Rectal smooth muscle tissue (tissue), 1 donor: Measurements from ENCODE around the gene CD46.

Experiments used
- H3K27ac ChIP-seq: one replicate; pipeline ENCODE4 v1.7.0; 2013; ENCODE audit warnings: low read depth, low read length, inconsistent platforms
- H3K27me3 ChIP-seq: one replicate; pipeline ENCODE4 v1.7.0; 2013; ENCODE audit warnings: low read length; ENCODE audit not compliant: control insufficient read depth, insufficient read depth
- H3K36me3 ChIP-seq: one replicate; pipeline ENCODE4 v1.7.0; 2013; ENCODE audit warnings: low read length; ENCODE audit not compliant: control insufficient read depth, insufficient read depth
- H3K4me1 ChIP-seq: one replicate; pipeline ENCODE4 v1.7.0; 2013; ENCODE audit warnings: low read length; ENCODE audit not compliant: control insufficient read depth, insufficient read depth
- H3K4me3 ChIP-seq: one replicate; pipeline ENCODE4 v1.7.0; 2013; ENCODE audit warnings: low read length
- H3K9ac ChIP-seq: one replicate; pipeline ENCODE4 v1.7.0; 2013; ENCODE audit warnings: low read length

The CD46 gene

DNA sequence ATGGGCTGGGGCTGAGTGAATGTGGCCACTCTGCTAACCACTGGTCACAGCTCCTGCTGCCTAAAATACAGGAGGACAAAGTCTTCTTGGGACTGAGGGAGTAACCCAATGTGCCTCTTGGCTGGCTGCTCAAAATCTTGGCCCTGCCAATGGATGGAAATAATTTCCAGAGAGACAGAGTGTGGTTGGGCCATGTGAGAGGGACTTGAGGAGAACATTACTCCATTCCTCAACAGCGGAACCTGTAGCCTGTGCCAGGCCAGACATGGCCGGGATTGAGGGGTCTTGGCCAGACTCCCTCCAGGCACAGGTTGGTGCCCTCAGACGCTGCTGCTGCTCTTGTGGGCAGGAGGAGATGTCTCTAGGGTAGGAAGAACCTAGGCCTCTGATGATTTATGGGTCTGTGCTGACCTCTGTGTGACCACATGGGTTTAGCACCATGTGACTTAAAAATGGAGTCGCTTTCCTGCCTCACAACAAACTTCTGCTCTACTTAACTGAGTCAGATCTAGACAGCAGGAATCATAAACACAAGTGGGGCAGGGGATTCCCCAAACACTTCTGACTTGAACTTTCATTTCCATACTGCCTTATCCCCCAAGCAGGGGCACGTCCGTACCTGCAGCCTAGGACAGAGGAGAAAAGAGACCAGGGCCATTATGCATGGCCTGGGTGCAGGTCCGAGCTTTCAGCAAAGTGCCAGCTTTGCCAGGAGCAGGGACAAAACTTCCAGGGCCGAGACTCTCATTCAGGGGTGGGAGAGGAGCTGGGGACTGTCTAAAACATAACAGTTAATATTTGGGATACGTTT is 79.9 kb downstream of the CD46 start:
- no peak overlapping the region for H3K9ac ChIP-seq
- H3K27ac ChIP-seq: peak overlapping the region; percentile 45
- no peaks in the 10 kb centered on the region for H3K27me3 ChIP-seq
- H3K4me1 ChIP-seq: peaks cover 43% of the 10 kb centered on the region
- H3K4me3 ChIP-seq: no peak overlapping the region
- H3K36me3 ChIP-seq: no peaks in the 10 kb centered on the region

DNA sequence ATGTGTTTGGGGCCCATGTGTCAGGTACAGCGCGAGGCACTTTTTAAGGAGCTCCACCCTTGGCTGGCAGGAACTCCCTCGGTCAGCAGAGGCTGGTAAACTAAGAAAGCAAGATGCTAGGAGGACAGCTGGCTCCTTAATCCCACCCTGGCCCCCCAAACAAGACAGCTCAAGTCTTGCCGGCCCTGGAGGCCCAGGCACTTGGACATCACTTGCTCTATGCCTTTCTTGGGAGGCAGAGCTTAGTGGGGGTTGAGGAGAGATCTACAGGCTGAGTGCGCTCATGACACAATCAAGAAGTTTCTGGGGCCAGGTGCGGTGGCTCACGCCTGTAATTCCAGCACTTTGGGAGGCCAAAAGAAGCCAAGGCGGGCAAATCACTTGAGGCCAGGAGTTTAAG is 80.9 kb downstream of the CD46 start:
- peaks cover 40% of the 10 kb centered on the region for H3K4me1 ChIP-seq
- H3K4me3 ChIP-seq: no peak overlapping the region
- peak overlapping the region; percentile 45 for H3K27ac ChIP-seq
- no peaks in the 10 kb centered on the region for H3K36me3 ChIP-seq
- no peak overlapping the region for H3K9ac ChIP-seq
- H3K27me3 ChIP-seq: no peaks in the 10 kb centered on the region

GRCh38 chr1:207833381-207833780 is 81.5 kb downstream of the CD46 start:
- no peak overlapping the region for H3K4me3 ChIP-seq
- no peaks in the 10 kb centered on the region for H3K36me3 ChIP-seq
- no peak overlapping the region for H3K9ac ChIP-seq
- peaks cover 40% of the 10 kb centered on the region for H3K4me1 ChIP-seq
- no peak overlapping the region for H3K27ac ChIP-seq
- no peaks in the 10 kb centered on the region for H3K27me3 ChIP-seq

- H3K27me3 ChIP-seq: no peaks in the 10 kb centered on the region
- H3K27ac ChIP-seq: no peak overlapping the region
- no peak overlapping the region for H3K9ac ChIP-seq
- H3K4me3 ChIP-seq: no peak overlapping the region
- H3K36me3 ChIP-seq: no peaks in the 10 kb centered on the region
- H3K4me1 ChIP-seq: peaks cover 40% of the 10 kb centered on the region
Observed at GRCh38 chr1:207833956-207834660, 82.3 kb downstream of the CD46 start.

GRCh38 chr1:207835958-207836357 is 84.1 kb downstream of the CD46 start:
- Histone ChIP-seq H3K27ac (peak overlapping the region; percentile 10), H3K4me3 (no peak overlapping the region), H3K4me1 (peaks cover 39% of the 10 kb centered on the region), H3K9ac (no peak overlapping the region), H3K36me3 (no peaks in the 10 kb centered on the region), H3K27me3 (no peaks in the 10 kb centered on the region)

- Histone ChIP-seq H3K36me3 (no peaks in the 10 kb centered on the region), H3K27ac (peak overlapping the region; percentile 10), H3K9ac (no peak overlapping the region), H3K27me3 (no peaks in the 10 kb centered on the region), H3K4me1 (peaks cover 33% of the 10 kb centered on the region), H3K4me3 (peak overlapping the region; percentile 10)
Observed at GRCh38 chr1:207836591-207837347, 84.9 kb downstream of the CD46 start.

DNA sequence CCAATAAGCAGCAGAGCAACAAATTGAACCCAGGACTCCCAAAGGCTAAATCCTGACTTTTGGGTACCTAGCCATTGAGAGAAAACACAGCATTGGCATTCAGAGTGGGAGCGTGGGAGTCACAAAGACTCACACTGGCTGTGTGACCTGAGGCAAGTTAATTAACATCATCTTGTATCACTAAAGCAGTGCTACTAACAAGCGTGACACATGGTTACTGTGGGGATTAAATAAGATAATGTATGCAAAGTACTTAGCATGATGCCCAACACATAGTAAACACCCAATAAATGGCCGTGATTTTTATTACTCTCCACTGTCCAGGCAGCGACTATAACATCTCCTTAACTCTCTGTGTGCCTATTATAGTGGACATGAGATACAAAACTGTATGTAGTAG is 85.8 kb downstream of the CD46 start:
- H3K4me1 ChIP-seq: peaks cover 26% of the 10 kb centered on the region

GRCh38 chr1:207838156-207839082 is 86.6 kb downstream of the CD46 start:
- Histone ChIP-seq H3K9ac (no peak overlapping the region), H3K4me3 (no peak overlapping the region), H3K4me1 (peaks cover 26% of the 10 kb centered on the region), H3K27me3 (no peaks in the 10 kb centered on the region), H3K36me3 (no peaks in the 10 kb centered on the region), H3K27ac (peak overlapping the region; percentile 10)

More for the DNA sequence above, 85.8 kb downstream of the CD46 start:
- Histone ChIP-seq H3K27me3 (no peaks in the 10 kb centered on the region), H3K9ac (no peak overlapping the region), H3K4me3 (no peak overlapping the region), H3K27ac (peak overlapping the region; percentile 10), H3K36me3 (no peaks in the 10 kb centered on the region)

DNA sequence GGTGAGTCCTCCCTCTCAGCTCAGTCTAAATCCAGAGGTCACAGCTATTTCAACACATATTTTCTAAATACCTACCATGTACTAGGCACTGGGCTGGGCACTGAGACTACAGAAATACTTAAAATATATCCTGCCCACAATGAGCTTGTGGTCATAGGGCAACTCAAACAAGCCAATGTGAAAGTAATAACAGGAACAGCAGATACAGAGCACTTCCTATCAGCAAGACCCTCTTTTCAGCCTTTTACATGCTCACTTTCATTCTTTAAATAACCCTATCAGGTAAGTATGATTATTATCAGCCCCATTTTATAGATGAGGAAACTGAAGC is 87.2 kb downstream of the CD46 start:
- peak overlapping the region; percentile 10 for H3K27ac ChIP-seq
- H3K4me1 ChIP-seq: peaks cover 26% of the 10 kb centered on the region
- H3K36me3 ChIP-seq: no peaks in the 10 kb centered on the region
- H3K4me3 ChIP-seq: no peak overlapping the region
- H3K27me3 ChIP-seq: no peaks in the 10 kb centered on the region
- H3K9ac ChIP-seq: no peak overlapping the region

GRCh38 chr1:207840380-207840779 is 88.5 kb downstream of the CD46 start:
- Histone ChIP-seq H3K9ac (no peak overlapping the region), H3K27me3 (no peaks in the 10 kb centered on the region), H3K27ac (no peak overlapping the region), H3K4me1 (peaks cover 28% of the 10 kb centered on the region), H3K36me3 (no peaks in the 10 kb centered on the region), H3K4me3 (no peak overlapping the region)

DNA sequence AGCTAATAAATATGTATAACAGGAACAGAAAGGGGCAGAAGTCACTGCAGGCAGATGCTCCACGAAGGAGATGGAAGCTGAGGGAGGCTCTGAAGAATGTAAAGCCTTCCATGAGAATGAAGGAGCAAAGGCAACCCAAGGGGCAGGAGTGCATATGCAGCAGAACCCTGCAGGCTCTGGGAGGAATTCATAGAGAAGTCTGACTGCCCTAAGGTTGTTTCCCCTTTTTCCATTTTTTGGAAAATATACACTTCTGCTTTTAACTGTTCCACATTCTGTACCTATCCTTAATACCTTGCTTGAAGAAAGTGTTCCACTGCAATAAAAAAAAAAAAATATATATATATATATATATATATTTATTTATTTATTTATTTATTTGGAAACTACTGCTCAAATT is 89.4 kb downstream of the CD46 start:
- H3K27ac ChIP-seq: no peak overlapping the region
- no peaks in the 10 kb centered on the region for H3K36me3 ChIP-seq
- no peak overlapping the region for H3K4me3 ChIP-seq
- H3K4me1 ChIP-seq: peaks cover 25% of the 10 kb centered on the region
- H3K9ac ChIP-seq: no peak overlapping the region
- H3K27me3 ChIP-seq: no peaks in the 10 kb centered on the region

GRCh38 chr1:207841901-207842300 is 90.0 kb downstream of the CD46 start:
- peaks cover 19% of the 10 kb centered on the region for H3K4me1 ChIP-seq
- no peak overlapping the region for H3K27ac ChIP-seq
- no peaks in the 10 kb centered on the region for H3K27me3 ChIP-seq
- H3K36me3 ChIP-seq: no peaks in the 10 kb centered on the region
- no peak overlapping the region for H3K9ac ChIP-seq
- no peak overlapping the region for H3K4me3 ChIP-seq
